HK-2 (cell line): ENCODE data around the gene TMA16.
A peak's percentile ranks its signal among the peaks of the same experiment; 100 is the strongest.
"Not testable (repeated sequence)": the region's sequence is repeated elsewhere in the genome, so short reads cannot be mapped to it uniquely, and the experiment has no call there.

Source experiments
- DNase-seq: peaks from one replicate; pipeline ENCODE4 v3.0.0-alpha.2; 2018; ENCODE audit not compliant: unreplicated experiment

TMA16 gene

GRCh38 chr4:163515198-163515597 lies 20.7 kb downstream of the TMA16 start:
- no peak for DNase-seq

GRCh38 chr4:163523791-163524365 lies 29.4 kb downstream of the TMA16 start:
- no peak for DNase-seq

GRCh38 chr4:163525982-163526381 lies 31.5 kb downstream of the TMA16 start:
- no peak for DNase-seq

DNA sequence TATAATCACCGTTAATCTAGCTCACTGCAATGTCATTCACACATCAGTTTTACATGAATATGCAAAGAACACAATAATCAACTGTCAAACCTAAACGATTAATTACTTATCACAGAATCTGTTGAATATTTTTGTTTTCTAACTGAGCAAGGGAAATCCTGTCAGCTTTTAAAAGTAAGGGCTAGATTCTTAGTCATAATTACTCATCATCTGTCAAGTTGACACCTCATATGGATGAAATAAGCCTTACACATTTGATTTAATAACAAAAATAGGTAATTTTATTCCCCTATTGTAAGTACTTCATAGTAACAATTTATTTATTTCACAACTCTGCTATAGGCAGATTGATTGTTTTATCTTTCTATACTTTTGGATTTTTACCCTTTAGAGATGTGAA lies 32.7 kb downstream of the TMA16 start:
- DNase-seq: no peak

DNA sequence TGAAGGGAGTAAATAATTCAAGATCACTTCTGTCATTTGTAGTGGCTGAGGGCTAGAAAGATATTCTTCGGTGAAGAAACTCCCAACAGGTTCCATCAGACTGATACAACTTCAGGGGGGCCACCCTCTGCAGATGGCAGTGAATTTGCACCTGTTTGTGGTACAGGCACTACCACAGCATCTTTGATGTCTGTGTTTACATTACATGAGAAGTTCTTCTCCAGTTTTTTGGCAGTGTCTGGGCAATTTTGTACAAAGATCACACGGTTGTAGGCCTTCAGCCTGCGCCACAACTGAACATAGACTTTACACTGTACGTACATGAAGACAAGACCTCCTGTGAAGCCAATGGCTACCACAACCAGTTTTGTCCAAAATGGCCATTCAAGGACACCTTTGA lies 34.2 kb downstream of the TMA16 start:
- no peak for DNase-seq

GRCh38 chr4:163534056-163534455 lies 39.6 kb downstream of the TMA16 start:
- no peak for DNase-seq

- DNase-seq: no peak
These were observed 41.2 kb downstream of the TMA16 start for GRCh38 chr4:163535657-163536056.

- DNase-seq: no peak
These were observed 41.6 kb downstream of the TMA16 start for GRCh38 chr4:163536091-163536490.

GRCh38 chr4:163537114-163537513 lies 42.6 kb downstream of the TMA16 start:
- DNase-seq: no peak

DNA sequence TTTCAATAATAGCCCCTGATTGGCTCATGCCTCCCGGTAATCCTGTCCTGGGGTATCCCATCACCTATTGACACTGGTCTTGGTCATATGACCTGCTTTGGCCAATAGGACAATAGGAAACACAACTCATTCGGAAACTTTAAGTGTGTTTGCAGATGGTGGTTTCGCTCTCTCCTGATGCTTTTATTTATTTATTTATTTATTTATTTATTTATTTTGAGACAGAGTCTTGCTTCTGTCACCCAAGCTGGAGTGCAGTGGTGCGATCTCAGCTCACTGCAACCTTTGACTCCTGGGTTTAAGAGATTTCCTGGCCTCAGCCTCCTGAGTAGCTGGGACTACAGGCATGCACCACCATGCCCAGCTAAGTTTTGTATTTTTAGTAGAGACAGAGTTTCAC lies 44.3 kb downstream of the TMA16 start:
- not testable (repeated sequence) for DNase-seq

DNA sequence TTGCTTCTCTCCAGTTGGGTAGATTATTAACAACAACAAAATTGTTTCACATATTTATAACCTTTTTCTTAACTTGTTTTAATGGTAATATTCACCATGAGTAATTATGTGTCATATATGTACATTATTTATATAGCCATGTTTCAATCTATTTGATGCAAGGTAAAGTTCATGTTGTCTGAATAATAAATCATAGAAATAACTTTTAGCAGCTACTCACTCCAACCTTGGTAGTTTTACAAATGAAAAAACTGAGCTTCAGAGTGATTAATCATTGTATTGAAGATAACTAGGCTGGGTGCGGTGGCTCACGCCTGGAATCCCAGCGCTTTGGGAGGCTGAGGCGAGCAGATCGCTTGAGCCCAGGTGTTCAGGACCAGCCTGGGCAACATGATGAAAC lies 46.0 kb downstream of the TMA16 start:
- no peak for DNase-seq

DNA sequence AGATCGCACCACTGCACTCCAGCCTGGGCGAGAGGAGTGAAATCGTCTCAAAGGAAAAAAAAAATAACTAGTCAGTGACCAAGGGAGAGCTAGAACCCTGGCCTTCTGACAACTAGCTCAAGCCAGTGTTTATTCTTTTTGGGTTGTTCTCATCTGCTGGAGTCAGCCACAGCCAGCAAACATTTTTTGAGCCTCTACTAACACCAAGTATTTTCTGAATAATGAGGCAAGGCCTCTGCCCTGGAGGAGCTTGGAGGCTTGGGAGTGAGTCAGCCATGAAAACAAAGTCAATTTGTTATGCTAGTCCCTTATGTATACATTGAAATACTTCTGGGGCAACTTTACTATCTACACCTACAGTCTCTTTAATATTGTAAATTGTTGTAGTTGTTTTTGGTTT lies 46.5 kb downstream of the TMA16 start:
- DNase-seq: no peak

DNA sequence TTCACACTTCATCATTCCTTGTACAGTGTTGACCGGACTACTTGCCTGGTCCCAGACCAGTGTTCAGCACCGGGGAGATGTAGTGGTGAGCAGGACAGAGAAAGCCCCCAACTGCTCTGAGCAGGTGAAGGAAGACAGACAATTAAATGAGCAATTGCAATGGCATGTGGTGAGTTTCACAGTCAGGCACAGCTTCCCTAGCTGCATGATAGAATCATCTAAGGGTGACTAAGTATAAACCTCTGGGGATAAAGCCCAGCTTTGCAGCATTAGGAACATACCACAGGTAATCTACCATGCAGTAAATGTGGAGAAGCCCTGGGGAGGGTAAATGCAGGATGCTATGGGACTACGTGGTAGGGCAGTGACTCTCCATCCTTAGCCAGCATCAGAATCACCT lies 47.8 kb downstream of the TMA16 start:
- DNase-seq: peak; percentile 36

- DNase-seq: peak; percentile 39
These were observed 50.0 kb downstream of the TMA16 start for GRCh38 chr4:163544407-163545038.

DNA sequence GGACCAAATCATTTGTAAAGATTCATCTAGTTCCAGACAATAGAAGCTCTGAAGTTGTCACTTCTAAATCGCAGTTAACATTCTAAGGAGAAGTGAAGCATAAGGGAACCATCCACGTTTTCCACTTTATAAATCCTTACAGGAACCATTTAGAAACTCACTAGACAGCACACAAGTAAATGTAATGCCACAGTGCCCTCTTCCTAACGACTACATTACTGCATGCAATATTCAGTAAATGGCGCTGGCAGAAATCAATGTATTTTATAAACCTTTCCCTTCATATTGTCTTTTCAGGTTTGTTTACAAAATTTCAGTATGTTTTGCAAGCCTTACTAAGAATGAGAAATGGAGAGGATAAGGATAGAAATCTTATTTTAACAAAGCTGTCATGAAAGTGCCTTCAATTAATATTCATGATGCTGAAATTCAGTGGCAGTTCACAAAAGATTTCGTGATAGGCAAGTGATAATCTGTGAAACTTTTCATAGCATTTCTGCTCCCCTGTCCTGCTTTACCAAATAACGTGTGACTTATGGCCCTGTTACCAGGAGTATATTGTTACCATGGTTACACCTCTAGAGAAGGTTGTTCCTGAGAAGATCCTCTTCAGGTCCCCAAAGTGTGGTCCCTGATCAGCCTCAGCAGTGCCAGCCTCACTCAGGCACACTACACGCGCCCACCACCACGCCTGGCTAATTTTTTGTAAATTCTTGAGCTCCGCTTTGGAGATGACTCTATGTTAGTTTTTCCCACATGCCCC lies 54.2 kb downstream of the TMA16 start:
- no peak for DNase-seq

DNA sequence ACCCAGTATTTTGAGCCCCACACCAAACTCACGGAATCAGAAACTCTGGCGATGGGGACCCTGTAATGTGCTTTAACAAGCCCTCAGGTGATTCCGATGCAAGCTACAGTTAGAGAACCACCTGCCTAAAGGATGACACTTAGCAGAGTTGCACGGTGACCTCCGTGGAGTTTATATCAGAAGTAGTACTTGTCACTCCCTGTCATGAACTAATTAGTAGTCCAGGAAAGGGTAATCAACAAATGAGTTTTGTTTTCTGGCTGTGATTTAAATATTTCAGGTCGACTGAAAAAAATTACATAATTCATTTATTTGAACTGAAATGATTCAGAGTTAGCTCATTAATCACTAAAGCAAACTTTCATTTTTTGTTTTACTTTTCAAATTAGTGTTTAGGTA lies 56.4 kb downstream of the TMA16 start:
- no peak for DNase-seq

DNA sequence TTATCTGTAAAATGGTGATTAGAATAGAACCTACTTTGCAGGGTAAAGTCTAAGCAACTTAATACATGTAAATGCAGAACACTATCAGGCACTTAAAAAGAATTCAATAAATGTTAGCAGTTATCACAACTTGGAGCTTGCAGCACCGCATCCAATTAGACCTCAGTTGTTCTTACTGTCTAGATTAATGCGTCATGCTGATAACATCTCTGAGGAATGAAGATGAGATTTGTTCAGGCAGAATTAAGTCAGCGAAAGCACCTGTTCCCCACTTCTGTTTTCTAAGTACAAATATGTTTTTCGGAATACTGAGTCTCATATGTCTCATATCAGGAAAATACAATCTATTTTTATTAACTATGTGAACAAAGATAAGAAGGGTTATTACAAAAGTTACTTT lies 58.7 kb downstream of the TMA16 start:
- no peak for DNase-seq

GRCh38 chr4:163554870-163555465 lies 60.5 kb downstream of the TMA16 start:
- no peak for DNase-seq

- no peak for DNase-seq
These were observed 61.7 kb downstream of the TMA16 start for GRCh38 chr4:163556177-163556576.

DNA sequence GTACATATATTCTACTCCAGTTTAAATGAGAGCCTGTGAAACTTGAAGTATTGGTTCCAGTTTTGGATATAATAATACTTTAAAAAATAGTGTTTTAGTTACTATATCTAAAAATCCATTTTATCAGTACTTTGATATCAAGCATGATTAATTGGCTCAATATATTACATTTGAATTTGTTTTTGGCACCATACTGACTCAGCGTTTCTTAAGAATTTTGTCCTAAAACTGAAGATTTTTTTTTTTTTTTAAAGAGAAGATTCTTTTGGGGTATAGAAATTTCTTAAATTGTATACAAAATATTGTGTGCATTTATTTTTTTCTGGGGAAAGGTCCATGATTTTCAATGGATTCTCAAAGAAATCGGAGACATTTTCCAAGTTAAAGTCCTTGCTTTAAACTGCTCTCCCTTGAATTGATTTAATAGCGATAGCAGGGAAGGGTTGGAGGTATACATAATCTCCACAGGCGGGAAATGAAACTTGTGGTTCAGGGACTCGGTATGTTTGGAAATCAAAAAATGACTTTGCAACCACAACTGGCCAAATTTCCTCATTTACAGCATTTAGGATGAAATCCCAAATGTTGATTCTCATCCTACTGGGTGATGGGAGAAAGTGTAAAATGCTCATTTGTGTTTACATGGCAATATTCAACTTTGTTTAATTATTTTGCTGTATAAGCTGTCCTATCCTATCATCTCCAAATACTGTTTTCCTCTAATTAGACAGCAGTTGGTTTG lies 62.3 kb downstream of the TMA16 start:
- no peak for DNase-seq

GRCh38 chr4:163558539-163559044 lies 64.1 kb downstream of the TMA16 start:
- no peak for DNase-seq

GRCh38 chr4:163562496-163562895 lies 68.0 kb downstream of the TMA16 start:
- no peak for DNase-seq
